GM18499 (cell line): ENCODE results near the gene TLR4.

Experiments
- ATAC-seq: cut with Tn5 transposase; IDR thresholded peaks from one replicate; pipeline ENCODE4 v1.9.1; 2021; ENCODE audit warnings: moderate number of reproducible peaks; ENCODE audit not compliant: insufficient read depth, unreplicated experiment

The TLR4 gene

DNA sequence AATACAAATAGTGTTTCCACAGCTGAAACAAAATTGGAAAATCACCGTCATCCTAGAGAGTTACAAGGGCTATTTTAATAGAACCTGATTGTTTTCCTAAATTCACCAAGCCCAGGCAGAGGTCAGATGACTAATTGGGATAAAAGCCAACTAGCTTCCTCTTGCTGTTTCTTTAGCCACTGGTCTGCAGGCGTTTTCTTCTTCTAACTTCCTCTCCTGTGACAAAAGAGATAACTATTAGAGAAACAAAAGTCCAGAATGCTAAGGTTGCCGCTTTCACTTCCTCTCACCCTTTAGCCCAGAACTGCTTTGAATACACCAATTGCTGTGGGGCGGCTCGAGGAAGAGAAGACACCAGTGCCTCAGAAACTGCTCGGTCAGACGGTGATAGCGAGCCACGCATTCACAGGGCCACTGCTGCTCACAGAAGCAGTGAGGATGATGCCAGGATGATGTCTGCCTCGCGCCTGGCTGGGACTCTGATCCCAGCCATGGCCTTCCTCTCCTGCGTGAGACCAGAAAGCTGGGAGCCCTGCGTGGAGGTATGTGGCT, at the start of gene TLR4:
Gene TLR4, plus strand, starts transcription at position 380 of the 552 bp plus-strand sequence. Its CDS starts 70 bp downstream, at position 450.
- ATAC-seq = peak; percentile 98

DNA sequence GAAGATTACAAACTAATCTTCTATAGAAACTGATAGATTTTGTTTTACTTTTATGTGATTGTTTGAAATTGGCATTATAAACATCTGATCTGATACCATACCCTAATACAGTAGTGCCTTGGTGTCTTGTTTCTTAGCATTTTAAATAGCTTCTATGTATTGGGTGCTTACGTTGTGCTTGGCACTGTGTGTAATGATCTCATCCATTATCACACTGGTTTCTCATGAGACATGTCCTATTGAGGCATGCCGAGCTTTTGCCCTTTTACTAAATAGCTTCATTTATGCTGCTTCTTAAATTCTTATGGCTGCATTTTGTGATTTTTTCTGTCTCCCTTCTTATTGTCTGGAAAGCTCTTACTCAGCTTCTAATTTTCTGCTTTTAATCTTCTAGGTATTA, 48.2 kb upstream of the TLR4 start:
- no peak for ATAC-seq

DNA sequence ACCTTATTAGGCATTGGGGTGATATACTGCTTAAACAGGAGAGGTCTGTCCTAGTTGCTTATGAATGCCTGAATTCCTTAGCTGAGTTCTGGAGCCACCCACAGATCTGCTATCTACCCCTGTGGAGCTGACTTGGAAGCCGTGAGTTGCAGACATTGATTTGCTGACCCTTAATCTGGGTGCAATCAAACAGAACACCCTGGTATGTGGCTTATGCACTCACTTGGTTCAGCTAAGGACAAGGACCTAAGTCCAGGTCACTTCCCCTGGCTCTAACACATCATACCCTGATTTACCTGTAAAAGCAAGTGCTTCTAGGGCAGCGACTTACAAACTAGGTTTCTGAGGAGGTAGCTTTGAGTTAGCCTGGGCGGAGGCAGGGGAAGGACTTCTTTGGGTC, 41.6 kb upstream of the TLR4 start:
- ATAC-seq = no peak

DNA sequence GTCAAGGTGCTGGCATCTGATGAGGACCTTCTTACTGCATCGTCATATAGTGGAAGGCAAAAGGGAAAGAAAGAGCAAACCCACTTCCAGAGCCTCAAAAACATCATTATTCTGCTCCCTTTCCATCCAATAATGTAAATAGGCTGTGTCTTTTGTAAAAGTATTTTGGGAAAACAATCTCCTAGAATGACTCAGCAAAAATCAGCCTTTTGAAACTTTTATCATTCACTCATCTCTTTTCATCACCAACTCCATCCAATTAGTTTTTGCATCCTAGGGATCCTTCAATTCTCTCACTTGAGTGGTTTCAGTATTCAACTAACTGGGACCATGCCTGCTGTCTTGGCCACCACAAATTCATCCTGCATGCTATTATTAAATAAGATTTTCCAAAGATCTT, 39.8 kb upstream of the TLR4 start:
- no peak for ATAC-seq

DNA sequence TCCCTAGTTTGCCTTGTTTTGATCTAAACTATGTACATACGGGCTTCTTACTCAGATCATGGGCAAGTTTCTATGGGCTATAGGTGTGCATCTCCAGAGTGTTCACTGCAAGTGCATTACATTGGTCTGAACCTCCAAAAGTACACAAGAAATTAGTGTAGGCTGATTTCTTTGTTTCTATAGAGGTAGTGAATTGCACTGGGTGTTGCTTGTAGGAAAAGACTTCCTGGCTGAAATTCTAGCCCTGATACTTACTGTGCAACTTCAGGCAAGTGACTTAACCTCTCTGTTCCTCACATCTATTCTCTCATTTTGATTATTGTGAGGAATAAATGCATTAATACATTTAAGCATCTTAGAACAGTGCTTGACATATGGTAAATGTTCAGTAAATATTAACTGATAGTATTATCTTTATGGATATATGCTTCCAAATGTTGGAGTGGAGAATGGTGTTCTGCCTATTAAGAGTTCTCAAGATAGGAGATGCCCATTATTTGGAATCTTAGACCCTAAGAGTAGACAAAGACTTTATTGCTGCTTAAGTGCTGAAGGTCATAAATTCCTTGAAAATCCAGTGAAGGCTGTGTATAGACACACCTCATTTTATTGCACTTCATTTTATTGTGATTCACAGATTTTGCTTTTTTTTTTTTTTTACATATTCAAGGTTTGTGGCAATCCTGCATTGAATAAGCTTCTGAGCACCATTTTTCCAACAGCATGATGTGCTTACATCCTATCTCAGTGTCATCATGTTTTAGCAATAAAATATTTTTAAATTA, 38.4 kb upstream of the TLR4 start:
- ATAC-seq = no peak

DNA sequence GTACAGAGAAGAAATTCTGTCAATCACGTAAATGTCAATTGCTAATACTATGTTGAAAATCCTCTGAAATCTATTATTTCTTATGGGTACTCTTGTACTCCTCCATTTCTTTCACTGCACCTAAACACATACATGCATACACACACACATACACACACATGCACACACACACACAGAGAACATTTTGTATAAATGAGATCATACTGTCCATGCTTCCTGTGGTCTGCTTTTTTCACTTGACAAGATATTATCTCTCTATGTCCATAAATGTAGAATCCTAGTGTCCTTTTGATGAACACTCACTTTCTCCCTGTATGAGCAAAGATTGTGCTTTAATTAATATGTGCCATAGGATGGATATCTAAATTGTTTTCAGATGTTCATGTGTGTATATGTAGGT, 32.7 kb upstream of the TLR4 start:
- no peak for ATAC-seq

DNA sequence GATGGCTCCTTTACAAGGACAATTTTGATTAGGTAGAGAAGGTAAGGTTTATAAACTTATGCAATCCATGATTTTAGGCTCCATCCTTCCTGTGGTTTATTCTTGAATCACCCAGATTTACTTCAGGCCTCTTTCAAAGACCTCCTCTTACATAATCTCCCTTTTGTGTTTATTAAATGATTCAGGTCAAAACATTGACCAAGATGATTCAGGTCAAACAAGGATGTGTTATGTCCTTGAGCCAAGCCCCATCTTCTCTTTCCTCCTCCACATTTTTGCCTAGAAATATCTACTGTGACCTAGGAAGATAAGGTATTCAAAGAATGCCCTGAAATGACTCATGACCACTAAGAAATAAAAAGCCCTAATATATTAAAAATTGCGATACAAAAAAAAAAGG, 31.8 kb upstream of the TLR4 start:
- ATAC-seq = no peak

DNA sequence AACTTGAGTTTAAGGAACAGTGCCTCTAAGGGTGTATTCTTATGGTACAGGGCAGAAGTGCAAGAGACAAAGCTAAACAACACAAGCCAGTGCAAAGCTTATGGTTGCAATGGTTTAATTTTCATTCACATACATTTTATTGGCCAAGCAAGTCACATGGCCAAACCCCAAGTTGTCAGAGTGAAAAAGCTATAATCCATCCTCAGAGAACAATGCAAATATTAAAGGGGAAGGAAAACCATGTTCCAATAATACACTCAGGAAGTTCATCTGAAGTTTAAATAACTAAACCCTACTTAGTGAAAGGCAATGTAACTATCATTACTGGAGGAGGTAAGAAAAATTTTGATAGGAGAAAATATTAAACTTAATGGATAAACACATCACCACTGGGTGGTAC, 26.6 kb upstream of the TLR4 start:
- ATAC-seq = no peak

DNA sequence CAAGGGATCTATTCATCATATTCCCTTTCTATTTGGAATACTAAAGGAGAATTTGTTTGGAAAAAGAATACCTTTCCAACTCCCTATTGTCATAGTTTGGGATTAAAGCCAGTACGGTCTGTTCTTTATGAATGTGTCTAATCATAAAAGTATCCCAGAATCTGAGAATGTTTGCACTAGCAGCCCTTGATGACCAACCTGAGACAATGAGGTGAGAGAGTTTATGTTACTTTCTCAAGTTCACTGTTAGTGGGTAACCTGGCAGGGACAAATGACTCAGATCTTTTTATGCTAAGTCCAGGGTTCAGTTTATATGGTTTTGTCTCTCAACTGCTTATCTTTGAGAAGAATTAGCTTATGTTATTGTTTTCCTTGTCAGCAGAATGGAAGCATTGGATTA, 25.3 kb upstream of the TLR4 start:
- ATAC-seq = no peak

DNA sequence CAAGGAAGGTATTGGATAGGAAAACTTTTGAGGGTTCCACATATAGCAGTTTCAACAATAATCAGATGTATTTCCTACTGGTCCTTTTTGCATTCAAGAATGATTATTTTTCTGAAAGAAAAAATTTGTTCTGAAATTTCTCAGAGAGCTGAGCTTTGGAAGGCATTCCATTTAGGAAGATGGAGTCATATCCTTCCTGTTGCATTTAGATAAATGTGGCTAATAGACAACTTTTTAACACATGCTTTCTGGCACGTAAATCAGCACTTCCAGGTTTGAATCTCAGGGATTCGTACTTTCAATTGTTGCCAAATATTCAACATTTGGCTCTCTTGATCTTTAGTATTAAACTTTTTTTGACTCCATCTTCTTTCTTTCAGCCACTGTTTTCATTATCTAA, 24.8 kb upstream of the TLR4 start:
- no peak for ATAC-seq

DNA sequence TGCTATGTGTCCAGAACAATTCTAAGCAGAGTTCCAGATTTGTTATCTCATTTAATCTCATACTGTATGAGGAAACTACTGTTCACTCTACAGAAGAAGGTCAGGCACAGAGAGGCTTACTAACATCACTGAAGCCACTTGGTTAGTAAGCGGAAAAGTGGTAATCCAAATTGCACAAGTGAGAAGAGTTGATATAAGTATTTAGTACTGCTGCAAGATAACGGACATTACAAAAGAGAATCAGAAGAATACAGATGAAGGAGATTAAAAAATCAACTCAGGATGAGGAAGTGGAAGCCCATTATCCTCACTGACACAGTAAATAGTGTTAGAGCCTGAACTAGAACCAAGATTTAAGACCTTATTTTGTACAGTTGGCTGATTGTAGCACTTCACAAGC, 22.3 kb upstream of the TLR4 start:
- no peak for ATAC-seq

DNA sequence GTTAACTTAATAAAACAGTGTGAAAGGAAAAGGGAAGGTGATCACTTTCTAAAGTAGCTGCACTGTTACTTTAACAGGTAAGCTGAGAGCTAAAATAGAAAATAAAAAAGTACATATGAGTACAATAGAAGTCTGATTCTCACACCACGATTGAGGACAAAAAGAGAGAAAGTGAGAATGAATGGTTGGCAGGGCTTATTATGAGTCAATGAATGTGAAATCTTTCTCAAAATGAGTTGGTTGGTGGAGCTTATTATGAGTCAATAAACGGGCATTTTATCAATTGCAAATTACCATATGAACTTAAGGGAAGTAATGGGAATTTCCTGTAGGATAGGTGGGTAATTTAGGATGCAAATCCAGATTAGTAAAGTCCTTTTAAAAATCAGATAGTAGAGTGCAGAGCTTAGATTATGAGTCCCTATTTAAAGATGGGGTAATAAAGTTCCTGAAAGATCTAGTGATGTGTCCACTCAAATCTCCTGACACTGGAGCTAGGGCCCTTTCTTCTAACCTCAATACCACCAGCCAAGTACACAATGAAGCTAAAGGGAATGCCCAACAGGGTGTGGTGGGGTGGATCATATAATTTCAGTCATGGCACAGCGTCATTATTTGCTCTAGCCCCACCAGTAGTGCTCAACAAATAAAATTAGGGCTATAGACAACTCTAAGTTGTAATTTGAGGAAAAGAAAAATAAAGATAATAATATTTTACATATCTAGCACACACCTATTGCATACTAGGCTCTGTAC, 21.1 kb upstream of the TLR4 start:
- ATAC-seq = peak; percentile 86

DNA sequence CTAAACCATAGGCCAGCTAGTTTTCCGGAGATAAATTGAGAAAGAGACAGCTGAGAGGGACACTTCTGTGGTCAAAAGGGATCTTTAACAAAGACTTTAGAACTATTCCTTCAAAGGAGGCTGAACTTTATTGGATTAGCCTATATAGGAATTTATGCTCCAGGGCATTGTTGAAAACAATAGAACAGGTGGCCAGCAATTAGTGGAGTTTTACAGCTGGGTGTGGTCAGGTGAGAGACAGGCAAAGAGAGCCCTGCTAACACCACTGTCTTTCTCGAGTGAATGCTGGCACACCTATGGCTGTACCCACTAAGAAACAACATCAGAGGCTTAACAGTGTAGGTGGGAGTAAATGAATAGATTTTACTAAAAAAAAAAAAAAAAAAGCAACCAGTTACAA, 16.7 kb upstream of the TLR4 start:
- no peak for ATAC-seq

DNA sequence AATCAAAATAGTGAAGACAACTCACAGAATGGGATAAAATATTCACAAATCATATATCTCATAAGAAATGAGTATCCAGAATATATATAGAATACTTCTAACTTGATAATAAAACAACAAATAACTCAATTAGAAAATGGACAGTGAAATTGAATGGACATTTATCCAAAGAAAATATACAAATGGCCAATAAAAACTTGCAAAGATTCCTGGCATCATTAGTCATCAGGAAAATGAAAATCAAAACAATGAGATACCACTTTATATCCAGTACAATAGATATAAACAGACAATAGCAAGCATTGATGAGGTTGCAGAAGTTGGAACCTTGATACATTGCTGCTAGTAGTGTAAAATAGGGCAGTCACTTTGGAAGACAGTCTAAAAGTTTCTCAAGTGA, 12.8 kb upstream of the TLR4 start:
- no peak for ATAC-seq

DNA sequence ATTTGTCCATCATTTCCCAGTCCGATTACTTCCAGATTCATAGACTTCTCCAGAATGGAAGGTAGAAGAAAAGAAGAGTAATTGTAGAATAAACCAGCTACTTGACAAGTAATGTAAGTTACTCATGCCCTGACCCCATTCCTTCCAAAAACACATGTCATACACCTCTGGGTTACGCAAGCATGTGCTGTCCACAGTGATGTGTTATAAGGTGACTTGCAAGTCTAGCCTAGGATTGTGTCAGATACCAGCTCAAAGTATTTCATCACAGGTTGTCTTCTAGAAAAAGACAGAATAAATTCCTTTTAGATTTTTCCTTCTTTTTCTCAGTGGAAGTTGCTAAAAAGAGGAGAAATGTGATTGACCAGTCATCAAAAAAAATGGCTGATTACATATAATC, 8.0 kb upstream of the TLR4 start:
- ATAC-seq = no peak

DNA sequence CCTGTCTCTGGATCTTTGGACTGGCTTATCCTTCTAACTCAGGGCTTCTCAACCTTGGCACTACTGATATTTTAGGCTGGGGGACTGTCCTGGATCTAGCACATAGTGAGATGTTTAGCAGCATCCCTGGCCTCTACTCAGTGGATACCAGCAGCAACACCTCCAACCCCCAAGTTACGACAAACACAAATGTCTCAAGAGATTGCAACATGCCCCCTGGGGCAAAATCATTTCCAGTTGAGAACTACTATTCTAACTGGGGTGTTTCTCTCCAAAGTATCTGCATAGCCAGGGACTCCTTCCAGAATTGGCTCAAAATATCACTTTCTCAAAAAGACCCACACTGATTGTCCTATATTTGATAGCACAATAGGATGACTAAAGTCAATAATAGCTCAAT, 7.2 kb upstream of the TLR4 start:
- ATAC-seq = no peak

DNA sequence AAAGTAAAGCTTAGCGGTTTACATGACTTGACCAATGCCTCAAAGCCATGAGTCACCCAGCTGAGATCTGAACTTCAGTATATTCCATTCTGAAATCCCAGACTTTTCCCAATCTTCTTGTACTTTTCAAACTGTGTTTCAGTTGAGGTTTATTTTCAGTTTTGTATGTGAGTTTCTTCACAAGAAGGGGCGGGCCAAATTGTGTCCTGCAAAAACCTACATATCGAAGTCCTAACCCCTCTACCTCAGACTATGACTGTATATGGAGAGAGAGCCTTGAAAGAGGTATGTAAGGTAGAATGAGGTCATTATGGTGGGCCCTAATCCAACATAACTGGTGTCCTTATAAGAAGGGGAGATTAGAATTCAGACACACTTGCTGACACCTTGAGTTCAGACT, 666 bp upstream of the TLR4 start:
- ATAC-seq = no peak

DNA sequence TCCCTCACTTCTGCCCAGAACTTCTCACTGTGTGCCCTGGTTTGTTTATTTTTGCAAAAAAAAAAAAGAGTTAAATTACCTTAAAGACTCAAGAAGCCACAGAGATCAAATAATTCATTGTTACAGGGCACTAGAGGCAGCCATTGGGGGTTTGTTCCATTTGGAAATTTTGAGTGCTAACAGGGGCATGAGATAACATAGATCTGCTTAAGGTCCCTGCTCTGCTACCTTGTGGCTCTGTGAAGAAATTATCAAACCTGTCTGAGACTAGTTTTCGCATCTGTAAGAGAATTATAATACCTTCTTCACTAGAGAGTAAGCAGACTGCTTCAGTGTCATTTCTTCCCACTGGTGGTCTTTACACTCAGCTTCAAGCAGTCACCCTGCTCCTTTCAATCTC, 394 bp downstream of the TLR4 start:
- ATAC-seq = no peak

DNA sequence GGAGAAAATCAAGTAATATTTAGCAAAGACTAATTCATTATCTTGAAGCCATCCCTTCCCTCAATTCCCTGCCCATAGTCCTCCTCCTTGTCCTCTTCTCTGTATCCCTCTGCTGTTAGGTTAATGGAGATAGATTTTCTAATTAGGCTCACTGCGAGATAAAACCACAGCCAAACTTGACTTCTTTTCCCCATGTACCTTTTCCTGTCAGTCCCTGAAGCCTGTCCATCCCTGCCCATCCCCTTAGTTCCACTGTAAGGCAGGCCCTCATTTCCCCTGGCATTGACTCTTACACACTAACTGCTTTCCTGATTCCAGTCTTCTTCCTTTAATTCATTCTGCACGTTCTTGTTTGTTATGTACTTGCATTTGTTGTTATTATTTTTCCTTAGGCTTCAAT, 1.2 kb downstream of the TLR4 start:
- ATAC-seq = no peak

DNA sequence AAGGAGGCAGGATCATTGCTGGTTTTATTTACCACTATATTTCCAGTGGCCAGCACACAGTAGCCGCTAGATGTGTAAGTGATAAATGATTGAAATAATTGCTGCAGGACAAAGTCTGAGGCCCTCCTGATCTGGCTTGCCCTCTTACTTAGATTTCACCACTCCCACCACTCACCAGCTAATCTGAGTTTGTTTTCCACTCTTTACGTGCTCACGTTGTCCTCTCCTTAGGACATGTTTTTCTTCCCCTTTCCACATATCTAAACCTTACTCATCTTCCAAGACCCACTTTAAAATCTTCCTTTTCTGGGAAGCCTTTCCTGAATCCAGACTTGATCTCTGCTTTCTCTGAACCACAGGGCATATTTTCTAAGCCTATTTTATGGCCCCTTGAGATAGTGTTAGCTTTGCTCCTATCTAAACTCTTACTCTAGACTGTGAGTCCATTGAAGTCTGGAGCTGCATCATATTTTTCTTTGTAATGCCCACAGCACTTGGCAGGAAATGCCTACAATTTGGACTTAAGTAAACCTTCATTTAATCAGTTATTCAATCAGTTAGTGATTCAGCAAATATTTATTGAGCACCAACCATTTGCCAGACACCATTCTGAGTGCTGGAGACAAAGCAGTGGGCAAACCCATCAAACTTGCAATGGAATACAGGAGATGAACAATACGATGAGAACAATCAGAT, 2.4 kb downstream of the TLR4 start:
- ATAC-seq = no peak

DNA sequence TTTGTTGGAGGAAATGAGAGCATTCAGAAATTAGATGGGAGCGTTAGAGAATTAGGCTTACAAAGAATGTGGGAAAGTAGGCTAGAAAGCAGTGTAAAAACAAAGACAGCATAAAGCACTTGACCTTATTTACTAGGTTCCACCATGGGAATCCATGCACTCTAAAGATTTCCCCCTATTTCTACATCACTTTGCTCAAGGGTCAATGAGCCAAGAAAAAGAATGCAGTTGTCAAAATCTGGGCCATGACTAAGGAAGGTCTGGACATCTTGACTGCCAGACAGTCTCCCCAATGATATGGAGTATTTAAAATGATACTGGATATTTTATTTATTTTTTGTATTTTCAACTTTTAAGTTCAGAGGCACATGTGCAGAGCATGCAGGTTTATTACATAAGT, 3.4 kb downstream of the TLR4 start:
- ATAC-seq = no peak
